ENCODE measurements around the gene RNF220. TPM values are rescaled to one million over a fixed set of nuclear protein-coding genes. Genes with fewer than 3 reads are reported as not detected.
"Not testable (repeated sequence)": the region's sequence is repeated elsewhere in the genome, so short reads cannot be mapped to it uniquely, and the experiment has no call there.

RNF220 gene
- total and polyA plus RNA-seq, 2 donors from 2014 or later, result 66.9 to 69.0 TPM

DNA sequence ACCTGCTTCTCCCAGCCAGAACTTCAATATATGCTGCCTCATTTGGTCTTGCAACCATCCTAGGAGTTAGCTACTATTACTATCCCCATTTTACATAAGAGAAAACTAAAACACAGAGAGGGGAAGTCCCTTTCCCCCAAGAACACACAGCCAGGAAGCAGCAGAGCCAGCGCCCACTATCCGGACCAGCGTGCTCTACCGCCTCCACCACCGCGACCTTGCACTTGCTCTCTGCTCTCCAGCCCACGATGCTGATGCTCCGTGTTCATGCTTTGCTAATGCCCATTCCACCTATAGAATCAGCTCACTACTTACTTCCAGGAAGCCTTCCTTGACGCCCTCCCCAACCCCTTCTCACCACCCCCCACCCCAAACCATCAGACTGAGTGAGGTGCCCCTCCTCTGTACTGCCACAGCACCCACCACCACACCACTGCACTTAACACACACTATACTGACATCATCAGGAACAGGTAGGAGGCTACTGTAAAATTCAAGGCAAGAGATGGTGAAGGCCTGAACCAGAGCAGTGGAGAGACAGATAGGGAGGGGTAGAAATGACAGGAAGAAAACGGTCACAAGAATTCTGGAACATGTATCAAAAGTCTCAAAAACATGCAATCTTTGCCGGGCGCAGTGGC is 259.8 kb downstream of the RNF220 start:
- intact Hi-C loops (cut with DNase I), result no loop called here
- Histone ChIP-seq H3K4me3 (ENCODE audit: low read length in 3 of 3) (no peak overlapping the region), H3K36me3 (ENCODE audit: control insufficient read depth in 2 of 3, insufficient read depth in 3 of 3, low read length in 3 of 3) (no peaks in the 10 kb centered on the region), H3K9ac (ENCODE audit: low read length in 3 of 3) (no peak overlapping the region), H3K27ac (ENCODE audit: low read depth in 2 of 2, low read length in 2 of 2) (no peak overlapping the region), H3K27me3 (ENCODE audit: control insufficient read depth, insufficient read depth, low read length) (no peaks in the 10 kb centered on the region), H3K9me3 (ENCODE audit: control insufficient read depth in 2 of 3, insufficient read depth in 1 of 3, low read length in 3 of 3) (no peaks in the 10 kb centered on the region), H3K4me1 (ENCODE audit: control insufficient read depth in 2 of 3, insufficient read depth in 2 of 3, low read depth in 1 of 3, low read length in 3 of 3) (peaks cover 0 to 10% (median 2%) of the 10 kb centered on the region in 3 donors)
- FAIRE-seq (no peak), DNase-seq (peak in 1 of 5 donors; percentile 29)
- TF ChIP-seq, protein P1, sequence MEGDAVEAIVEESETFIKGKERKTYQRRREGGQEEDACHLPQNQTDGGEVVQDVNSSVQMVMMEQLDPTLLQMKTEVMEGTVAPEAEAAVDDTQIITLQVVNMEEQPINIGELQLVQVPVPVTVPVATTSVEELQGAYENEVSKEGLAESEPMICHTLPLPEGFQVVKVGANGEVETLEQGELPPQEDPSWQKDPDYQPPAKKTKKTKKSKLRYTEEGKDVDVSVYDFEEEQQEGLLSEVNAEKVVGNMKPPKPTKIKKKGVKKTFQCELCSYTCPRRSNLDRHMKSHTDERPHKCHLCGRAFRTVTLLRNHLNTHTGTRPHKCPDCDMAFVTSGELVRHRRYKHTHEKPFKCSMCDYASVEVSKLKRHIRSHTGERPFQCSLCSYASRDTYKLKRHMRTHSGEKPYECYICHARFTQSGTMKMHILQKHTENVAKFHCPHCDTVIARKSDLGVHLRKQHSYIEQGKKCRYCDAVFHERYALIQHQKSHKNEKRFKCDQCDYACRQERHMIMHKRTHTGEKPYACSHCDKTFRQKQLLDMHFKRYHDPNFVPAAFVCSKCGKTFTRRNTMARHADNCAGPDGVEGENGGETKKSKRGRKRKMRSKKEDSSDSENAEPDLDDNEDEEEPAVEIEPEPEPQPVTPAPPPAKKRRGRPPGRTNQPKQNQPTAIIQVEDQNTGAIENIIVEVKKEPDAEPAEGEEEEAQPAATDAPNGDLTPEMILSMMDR (IDR thresholded peaks at IDR 0.05; ENCODE audit: borderline replicate concordance, extremely low read depth, insufficient read depth), result no peak

DNA sequence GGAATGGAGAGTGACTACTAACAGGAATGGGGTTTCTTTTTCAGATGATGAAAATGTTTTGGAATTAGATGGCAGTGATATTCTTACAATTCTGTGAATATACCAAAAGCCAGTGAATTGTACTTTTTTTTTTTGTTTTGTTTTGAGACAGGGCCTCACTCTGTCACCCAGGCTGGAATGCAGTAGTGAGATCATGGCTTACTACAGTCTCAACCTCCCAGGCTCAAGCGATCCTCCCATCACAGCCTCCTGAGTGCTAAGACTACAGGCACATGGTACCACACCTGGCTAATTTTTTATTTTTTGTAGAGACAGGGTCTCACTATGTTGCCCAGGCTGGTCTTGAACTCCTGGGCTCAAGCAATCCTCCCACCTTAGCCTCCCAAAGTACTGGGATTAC is 261.7 kb downstream of the RNF220 start:
- intact Hi-C loops (cut with DNase I); H3K27ac ChIP-seq (ENCODE audit: low read depth in 2 of 2, low read length in 2 of 2); H3K4me1 ChIP-seq (ENCODE audit: control insufficient read depth in 2 of 3, insufficient read depth in 2 of 3, low read depth in 1 of 3, low read length in 3 of 3); H3K9ac ChIP-seq (ENCODE audit: low read length in 3 of 3); FAIRE-seq; H3K27me3 ChIP-seq (ENCODE audit: control insufficient read depth, insufficient read depth, low read length); H3K9me3 ChIP-seq (ENCODE audit: control insufficient read depth in 2 of 3, insufficient read depth in 1 of 3, low read length in 3 of 3); H3K4me3 ChIP-seq (ENCODE audit: low read length in 3 of 3); H3K36me3 ChIP-seq (ENCODE audit: control insufficient read depth in 2 of 3, insufficient read depth in 3 of 3, low read length in 3 of 3): not testable (repeated sequence)
- peak in 1 of 5 donors; percentile 15 for DNase-seq

DNA sequence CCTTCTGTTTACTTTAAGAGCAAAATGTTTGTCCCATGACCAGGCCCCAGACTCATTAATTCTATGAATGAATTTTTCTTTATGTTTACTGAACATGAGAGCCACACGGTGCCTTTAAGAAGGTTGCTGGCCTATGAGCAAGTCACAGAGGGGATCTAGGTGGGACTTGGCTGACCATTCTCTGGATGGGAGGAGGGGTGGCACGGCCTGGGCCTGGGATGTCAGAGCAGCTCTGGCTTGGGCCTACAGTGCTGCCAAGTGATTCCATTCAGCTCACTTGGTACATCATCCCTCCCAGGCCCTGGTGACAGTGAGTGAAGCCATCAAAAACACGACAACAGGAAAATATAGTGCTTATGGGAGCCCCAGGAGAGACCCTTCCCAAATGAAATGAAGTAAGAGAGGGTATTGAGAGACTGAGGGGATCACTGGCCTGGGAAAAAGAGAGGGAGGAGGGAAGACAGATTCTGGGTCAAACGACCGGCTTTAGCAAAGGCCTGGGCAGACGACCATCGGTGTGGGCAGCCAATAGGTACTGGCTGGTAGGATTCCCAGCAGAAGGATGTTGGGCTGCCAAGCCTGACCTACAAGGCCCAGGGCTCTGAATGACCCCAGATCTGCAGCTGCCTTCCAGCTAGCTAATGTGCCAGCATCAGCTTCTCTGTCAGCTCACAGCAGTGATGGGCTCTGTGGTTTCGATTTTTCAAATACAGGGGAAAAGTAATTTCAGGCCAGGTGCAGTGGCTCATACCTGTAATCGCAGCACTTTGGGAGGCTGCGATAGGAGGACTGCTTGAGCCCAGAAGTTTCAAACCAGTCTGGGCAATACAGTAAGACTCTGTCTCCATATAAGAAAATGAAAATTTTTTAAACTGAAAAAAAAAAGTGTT is 265.9 kb downstream of the RNF220 start:
- intact Hi-C loops (cut with DNase I), result no loop called here
- H3K9ac ChIP-seq (ENCODE audit: low read length in 3 of 3), result no peak overlapping the region
- TF ChIP-seq, protein P1 (IDR thresholded peaks at IDR 0.05; ENCODE audit: borderline replicate concordance, extremely low read depth, insufficient read depth), result no peak
- no peaks in the 10 kb centered on the region for H3K36me3 ChIP-seq (ENCODE audit: control insufficient read depth in 2 of 3, insufficient read depth in 3 of 3, low read length in 3 of 3)
- H3K27me3 ChIP-seq (ENCODE audit: control insufficient read depth, insufficient read depth, low read length), result no peaks in the 10 kb centered on the region
- FAIRE-seq, result no peak
- H3K27ac ChIP-seq (ENCODE audit: low read depth in 2 of 2, low read length in 2 of 2), result no peak overlapping the region
- no peaks in the 10 kb centered on the region for H3K9me3 ChIP-seq (ENCODE audit: control insufficient read depth in 2 of 3, insufficient read depth in 1 of 3, low read length in 3 of 3)
- no peak overlapping the region for H3K4me3 ChIP-seq (ENCODE audit: low read length in 3 of 3)
- peaks cover 0 to 21% (median 21%) of the 10 kb centered on the region in 3 donors for H3K4me1 ChIP-seq (ENCODE audit: control insufficient read depth in 2 of 3, insufficient read depth in 2 of 3, low read depth in 1 of 3, low read length in 3 of 3)
- peak in 1 of 5 donors; percentile 35 for DNase-seq

Measured in kidney (tissue), 14 donors.